ENCODE data around the gene CRTC3.
A peak's percentile ranks its signal among the peaks of the same experiment; 100 is the strongest.
"Not testable (repeated sequence)": the region's sequence is repeated elsewhere in the genome, so short reads cannot be mapped to it uniquely, and the experiment has no call there.

CRTC3 gene

GRCh38 chr15:90520365-90520764 is 9.4 kb upstream of the CRTC3 start:
- DNase-seq (ENCODE audit: low read depth): no peak

GRCh38 chr15:90523373-90523772 is 6.3 kb upstream of the CRTC3 start:
- no peak for DNase-seq (ENCODE audit: low read depth)

- not testable (repeated sequence) for DNase-seq (ENCODE audit: low read depth)
These were observed 5.5 kb upstream of the CRTC3 start for GRCh38 chr15:90524018-90524803.

DNA sequence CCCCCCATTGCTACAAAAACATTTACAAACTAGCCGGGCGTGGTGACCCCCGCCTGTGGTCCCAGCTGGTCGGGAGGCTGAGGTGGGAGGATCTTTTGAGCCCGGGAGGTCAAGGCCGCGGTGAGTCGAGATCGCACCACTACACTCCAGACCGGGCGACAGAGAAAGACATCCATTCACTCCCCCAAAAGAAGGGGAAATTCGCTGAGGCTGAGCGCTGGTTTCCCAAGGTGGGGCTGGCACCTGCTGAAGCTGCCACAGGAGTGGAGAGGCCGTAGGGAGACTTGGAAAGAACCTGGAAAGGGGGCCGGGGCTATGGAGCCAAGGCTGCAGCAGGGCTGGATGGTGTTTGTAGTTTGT is 732 bp upstream of the CRTC3 start:
- no peak for DNase-seq (ENCODE audit: low read depth)

DNA sequence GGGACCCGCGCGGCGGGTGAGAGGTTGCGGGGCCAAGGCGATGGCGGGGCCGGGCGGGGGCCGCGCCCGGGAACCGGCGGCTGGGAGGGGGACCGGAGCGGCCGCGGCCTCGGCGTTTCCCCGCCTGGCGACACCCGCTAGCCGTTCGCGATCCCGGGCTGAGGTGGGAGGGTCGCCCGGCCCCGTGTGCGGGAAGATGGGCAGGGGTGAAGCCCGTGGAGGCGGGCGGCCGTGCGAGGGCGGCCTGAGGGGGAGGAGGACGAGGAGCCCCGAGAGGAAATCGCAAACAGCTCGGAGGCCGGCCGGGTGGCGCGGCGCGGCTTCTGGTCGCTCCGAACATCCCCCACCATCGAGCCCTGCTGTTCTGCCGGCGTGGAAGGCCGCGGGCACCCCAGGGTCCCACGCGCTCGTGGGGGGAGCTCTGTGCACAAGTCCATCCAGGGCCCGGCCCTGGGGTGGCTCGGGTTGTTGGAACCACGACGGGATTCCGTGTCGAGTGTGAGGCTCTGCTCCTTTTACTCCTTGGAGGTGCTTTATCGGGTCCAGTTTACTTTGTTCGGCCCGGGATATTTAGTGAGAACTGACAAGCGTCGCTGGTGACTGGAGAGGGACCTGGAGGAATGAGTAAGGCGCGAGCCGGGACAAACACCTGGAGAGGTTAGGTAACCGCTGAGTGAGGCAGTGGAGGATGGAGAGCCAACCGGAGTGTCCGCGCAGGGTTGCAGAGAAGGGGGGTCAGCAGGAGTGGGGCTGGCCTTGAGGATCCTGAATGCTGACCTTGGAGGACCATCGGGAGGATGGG is 728 bp downstream of the CRTC3 start:
- peak; percentile 20 for DNase-seq (ENCODE audit: low read depth)

GRCh38 chr15:90531147-90531546 is 1.4 kb downstream of the CRTC3 start:
- DNase-seq (ENCODE audit: low read depth): no peak

DNA sequence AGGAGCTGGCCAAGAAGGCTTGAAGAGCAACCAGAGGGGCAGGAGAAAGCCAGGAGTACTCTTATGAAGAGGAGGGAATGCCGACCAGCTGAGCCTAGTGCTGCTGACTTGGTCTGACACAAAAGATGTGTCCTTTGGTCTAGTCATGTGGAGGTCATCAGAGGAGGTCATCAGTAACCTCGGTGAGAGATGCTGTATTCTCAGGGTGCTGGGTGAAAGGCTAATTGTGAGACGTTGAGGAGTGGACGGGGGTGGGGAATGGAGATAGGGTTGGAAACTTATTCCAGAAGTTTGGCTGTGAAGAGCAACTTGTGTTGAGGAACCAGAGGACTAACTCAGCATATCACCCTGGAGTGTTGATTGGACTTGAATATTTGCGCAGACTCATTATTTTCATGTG is 5.5 kb downstream of the CRTC3 start:
- no peak for DNase-seq (ENCODE audit: low read depth)

DNA sequence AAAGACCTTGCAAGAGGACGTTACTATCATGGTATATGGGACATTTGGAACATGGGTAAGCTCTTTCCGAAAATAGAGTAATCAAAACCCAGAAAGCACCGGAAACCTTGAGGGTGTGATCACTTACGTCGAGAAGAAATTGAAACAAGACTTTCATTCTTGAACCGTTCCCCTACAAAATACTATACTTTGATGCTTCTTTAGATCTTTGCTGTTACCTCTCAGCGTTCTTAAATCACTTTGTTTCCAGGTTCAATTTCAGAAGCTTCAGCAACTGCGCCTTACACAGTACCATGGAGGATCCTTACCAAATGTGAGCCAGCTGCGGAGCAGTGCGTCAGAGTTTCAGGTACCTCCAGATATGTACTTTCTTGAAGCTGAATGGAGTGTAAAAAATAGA is 10.1 kb downstream of the CRTC3 start:
- no peak for DNase-seq (ENCODE audit: low read depth)

DNA sequence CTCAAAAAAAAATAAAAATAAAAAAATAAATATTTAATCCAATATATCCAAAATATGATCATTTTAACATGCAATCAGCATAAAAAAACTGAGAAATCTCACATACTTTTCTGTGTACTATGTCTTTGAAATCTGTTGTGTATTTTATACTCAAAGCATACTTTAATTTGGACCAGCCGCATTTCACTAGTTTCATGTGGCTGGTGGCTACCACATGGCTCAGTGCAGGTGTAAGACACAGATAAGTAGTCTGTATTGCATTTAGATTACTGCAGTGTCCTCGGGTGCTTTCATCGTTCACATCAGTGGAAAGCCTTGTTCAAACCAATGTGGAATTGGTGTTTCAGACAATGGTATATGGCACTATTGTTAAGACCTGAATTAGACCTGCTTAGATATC is 11.0 kb downstream of the CRTC3 start:
- DNase-seq (ENCODE audit: low read depth): no peak

GRCh38 chr15:90545095-90545494 is 15.4 kb downstream of the CRTC3 start:
- no peak for DNase-seq (ENCODE audit: low read depth)

DNA sequence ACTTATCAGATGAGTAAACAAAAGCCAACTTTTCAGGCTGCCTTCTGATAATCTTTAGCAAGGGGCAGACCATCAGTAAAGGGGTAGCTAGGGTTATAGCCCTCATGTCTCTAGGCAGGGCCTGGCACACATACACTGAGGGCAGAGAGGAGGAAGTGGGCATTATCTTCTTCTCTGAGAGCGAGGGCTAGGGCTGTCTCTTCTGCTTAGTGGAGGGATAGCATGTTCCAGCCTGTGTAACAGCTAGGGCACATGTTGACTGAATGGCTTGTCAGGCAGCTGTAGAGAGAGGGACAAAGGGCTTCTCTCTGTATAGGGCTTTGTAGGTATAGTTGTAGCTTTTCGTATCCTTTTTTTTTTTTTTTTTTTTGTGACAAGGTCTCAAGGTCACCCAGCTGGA is 17.8 kb downstream of the CRTC3 start:
- no peak for DNase-seq (ENCODE audit: low read depth)

GRCh38 chr15:90550919-90551318 is 21.2 kb downstream of the CRTC3 start:
- no peak for DNase-seq (ENCODE audit: low read depth)

GRCh38 chr15:90552162-90552928 is 22.6 kb downstream of the CRTC3 start:
- DNase-seq (ENCODE audit: low read depth): no peak

DNA sequence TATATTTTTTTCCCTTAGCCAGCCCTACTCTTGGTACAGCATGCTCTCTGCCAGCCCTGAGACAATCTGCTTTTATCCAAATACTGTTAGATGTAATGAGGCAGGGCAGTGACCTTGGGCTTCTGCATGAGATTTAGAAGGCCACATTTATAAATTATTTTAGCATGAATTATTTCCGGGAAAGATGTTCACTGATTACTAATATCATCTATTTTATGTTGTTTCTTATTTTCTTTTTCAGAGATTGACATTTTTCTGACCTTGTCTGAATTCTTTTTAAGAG is 23.1 kb downstream of the CRTC3 start:
- DNase-seq (ENCODE audit: low read depth): no peak

GRCh38 chr15:90553248-90553745 is 23.6 kb downstream of the CRTC3 start:
- no peak for DNase-seq (ENCODE audit: low read depth)

DNA sequence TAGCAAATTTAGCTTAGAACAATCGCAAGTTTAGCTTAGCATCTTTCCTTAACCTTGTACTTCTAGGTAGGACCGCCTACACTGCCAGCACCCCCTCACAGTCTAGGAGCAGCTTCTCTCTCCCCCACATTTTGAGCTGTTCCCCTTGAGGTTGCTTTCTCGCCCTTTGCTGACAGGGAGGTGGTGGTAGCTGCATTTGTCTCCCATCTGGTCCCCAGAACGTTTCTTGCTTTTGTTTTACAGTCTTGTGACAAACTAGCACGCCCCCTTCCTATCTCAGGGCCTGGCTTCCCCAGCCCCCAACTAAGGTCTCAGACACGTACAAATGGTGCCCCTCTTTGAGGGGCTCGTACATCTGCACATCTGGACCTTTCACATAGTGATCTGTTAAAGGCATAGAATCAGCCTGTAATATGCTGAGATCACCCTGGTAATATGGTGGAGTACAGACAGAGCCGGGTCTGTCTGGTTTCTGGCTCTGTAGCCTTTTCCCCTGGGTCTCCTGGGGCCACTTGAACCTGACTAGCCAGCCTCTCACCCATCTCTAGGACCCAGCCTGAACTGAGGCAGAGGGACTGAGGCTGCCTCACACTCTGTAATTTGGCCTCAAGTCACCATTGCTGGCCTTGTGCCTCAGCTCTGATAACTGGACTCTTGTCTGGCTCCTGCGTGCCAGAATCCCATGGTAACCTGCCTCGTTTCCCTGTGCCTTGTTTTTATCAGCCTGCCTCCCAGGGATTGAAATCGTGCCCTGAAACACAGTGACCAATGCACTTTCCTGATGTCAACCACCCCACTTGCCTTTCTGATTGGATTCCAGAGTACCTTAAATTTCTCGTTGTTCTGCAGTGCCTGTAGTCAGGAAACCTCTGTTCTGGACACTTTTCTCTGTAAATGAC is 27.7 kb downstream of the CRTC3 start:
- no peak for DNase-seq (ENCODE audit: low read depth)

DNA sequence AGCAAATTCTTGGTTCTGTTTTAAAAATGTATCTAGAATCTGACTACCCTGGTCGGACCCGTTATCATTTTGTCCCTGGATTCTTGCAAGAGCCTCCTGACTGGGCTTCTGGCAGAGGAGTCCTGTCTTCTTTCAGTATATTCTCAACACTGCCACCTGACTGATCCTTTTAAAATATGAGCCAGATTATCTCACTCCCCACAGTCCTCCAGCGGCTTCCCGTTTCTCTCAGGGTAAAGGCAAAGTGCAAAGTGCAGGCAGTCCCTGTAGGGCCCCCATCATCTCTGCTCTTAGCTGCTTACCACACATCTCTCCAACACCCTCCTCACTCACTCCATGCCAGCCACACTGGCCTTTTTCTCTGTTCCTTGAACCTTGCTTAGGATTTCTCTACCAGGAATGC is 28.4 kb downstream of the CRTC3 start:
- DNase-seq (ENCODE audit: low read depth): no peak

- no peak for DNase-seq (ENCODE audit: low read depth)
These were observed 29.4 kb downstream of the CRTC3 start for GRCh38 chr15:90559119-90559518.

DNA sequence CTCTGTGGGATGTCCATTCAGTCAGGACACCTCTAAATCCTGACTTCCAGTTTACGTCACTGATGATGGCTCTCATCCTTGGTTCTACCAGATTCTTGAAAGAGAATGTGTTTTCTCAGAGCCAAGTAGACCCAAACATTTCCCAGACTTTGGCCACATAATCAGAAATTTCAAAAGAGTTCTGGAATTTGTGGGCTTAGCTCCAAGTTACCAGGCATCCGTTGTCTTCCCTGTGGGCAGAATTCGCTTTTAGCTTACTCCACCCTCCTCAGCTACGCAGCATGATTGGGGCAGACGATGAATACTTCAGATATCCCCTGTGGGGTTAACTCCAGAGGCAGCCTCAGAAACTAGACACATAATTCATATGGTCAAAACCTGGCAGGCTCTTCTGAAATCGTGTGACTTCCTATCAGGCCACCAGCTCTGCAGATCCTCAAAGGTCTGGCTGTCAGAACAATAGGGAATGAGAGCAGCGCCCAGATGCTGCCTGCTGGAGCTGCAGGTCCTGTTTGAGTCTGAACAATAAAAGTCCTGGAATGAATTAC is 30.6 kb downstream of the CRTC3 start:
- DNase-seq (ENCODE audit: low read depth): no peak

DNA sequence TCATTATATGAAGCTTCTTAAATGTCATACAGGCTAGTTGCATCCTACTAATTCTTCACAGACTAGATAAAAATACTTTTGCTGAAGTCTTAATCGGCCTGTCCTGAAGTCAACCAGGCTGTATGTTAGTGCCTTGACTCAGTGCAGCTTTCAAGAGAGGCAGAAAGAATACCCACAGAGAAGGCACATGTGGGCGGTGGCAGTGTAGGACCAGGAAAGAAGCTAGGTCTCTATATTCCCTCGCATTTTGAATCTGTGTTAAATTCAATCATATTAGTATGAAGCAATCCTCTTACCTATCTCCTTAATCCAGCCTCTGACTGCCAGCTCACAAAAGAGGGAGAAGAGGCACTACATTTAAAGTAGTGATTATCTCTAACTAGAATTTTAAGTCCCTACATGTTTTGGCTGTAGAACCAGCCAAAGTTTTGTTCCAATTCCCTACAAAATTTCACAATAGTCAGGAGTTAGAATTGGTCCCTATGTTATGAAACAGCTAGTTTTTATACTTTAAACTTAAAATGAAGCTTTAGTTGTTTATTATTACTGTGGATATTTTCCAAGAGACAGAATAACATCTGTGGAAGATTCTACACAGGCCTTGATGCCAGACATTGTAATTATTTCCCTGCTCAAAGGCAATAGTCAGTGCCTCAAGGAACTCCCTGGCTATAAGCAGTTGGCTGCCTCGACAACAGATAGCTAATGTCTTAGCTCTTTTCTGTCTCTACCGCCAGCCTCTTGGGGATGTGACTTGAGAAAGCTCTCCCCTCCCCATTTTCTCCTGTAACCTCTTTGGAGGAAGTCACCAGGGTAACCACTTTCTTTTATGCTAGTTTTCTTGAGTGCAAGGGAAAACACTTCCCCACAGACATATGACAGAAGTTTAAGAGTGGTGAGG is 31.9 kb downstream of the CRTC3 start:
- DNase-seq (ENCODE audit: low read depth): no peak

Data from stimulated activated CD8-positive, alpha-beta memory T cell treated with anti-CD3 and anti-CD28 coated beads, Interleukin-12 subunit alpha, Interleukin-12 subunit beta, amount 100 ng/mL, for 1 hour (primary cell).